HG03469 (cell line): ENCODE data around the gene DUSP18.
"Not testable (repeated sequence)": the region's sequence is repeated elsewhere in the genome, so short reads cannot be mapped to it uniquely, and the experiment has no call there.

Experiments used
- ATAC-seq: cut with Tn5 transposase; IDR thresholded peaks from one replicate; pipeline ENCODE4 v1.9.1; 2021; ENCODE audit warnings: mild to moderate bottlenecking, moderate library complexity, moderate number of reproducible peaks; ENCODE audit not compliant: unreplicated experiment

The DUSP18 gene

DNA sequence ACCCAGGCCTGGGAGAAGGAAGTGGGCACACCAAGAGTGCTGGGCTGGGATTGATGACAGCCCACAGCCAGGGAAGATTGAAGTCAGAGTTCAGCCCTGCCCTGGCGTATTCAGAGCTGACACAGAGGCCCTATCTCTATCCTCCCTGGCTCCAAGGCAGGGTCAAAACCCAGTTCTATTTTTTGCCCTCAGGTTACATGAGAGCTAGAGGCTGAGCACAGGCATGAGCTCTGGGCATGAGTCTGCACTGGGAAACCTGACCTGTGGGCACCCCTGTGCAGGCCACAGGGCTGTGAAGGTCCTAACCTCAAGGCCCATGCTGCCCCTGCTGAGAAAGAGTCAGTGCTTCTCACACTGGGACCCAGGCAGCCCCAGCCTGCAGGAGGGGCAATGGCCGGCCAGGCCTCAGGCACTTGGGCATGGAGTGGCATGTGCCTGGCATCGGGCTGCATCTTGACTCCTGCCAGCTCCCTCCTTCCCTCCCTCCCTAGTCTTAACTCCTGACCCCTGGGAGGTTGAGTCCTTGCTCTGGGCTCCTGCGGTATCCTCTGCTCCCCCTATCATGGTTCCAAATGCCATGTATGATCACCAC is 26.7 kb downstream of the DUSP18 start:
- no peak for ATAC-seq

DNA sequence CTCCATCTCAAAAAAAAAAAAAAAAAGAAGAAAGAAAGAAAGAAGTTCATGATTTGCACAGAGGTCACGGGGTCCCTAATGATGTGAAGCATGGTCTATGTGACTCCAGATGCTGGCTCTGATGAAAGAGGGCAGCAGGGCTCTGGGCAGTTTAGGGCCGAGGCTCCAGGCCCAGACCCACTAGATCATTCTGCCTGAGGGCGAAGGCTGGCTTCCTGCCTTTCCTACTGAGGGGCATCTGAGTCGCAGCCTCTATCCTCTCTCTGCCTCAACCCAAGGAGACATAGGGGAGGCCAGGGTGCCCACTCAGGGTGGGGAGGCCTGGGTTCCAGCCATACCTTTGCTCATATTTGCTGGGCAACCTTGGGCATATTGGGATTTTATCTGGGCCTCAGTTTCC is 27.3 kb downstream of the DUSP18 start:
- ATAC-seq = no peak

DNA sequence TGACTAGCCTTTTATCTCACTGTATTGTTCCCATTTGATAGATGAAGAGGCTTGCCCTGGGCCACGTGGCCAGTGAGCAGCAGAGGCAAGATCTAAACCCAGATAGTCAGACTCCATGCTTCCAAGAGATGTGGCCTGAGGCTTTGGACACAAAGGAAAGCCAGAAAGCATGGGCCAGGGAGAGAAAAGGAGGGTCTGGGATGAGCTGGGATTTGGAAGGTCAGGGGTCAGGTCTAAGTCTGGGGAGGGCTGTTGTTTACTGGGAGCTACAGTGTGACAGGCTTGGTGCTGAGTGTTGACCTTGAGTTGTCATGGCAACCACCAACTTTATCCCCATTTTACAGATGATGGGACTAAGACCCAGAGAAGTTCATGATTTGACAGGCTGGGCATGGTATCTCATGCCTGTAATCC is 30.0 kb downstream of the DUSP18 start:
- no peak for ATAC-seq

GRCh38 chr22:30636226-30637077 is 31.2 kb downstream of the DUSP18 start:
- no peak for ATAC-seq

GRCh38 chr22:30635273-30636225 is 32.1 kb downstream of the DUSP18 start, which contains the start of gene SLC35E4:
TSS of gene SLC35E4 (plus strand) at chr22:30635781. CDS start at chr22:30636451, 670 bp downstream.
- ATAC-seq = peak; percentile 29

GRCh38 chr22:30634471-30635233 is 33.0 kb downstream of the DUSP18 start:
- ATAC-seq = no peak

DNA sequence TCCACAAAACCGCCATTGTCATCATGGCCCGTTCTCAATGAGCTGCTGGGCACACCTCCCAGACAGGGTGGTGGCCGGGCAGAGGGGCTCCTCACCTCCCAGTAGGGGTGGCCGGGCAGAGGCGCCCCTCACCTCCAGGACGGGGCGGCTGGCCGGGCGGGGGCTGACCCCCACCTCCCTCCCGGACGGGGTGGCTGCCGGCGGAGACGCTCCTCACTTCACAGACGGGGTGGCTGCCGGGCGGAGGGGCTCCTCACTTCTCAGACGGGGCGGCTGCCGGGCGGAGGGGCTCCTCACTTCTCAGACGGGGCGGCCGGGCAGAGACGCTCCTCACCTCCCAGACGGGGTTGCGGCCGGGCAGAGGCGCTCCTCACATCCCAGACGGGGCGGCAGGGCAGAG is 36.2 kb downstream of the DUSP18 start:
- not testable (repeated sequence) for ATAC-seq

GRCh38 chr22:30628491-30628890 is 39.2 kb downstream of the DUSP18 start:
- ATAC-seq = no peak

DNA sequence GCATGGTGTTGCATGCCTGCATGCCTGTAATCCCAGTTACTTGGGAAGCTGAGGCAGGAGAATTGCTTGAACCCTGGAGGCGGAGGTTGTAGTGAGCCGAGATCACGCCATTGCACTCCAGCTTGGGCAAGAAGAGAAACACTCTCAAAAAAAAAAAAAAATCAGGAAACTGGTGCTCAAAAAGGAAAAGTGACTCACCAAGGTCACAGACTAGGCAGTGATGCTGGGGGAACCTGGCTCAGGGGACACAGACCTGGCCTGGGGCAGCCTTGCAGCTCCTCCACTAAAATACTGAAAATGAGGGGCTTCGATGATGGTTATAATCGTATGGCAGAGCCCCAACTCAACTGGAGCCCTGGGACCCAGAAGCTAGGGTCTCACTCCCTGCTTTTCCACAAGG is 40.2 kb downstream of the DUSP18 start:
- no peak for ATAC-seq

DNA sequence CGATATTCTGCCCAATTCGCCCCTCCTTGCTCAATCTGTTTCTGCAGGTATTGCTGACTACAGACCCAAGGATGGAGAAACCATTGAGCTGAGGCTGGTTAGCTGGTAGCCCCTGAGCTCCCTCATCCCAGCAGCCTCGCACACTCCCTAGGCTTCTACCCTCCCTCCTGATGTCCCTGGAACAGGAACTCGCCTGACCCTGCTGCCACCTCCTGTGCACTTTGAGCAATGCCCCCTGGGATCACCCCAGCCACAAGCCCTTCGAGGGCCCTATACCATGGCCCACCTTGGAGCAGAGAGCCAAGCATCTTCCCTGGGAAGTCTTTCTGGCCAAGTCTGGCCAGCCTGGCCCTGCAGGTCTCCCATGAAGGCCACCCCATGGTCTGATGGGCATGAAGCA is 41.3 kb downstream of the DUSP18 start:
- no peak for ATAC-seq

DNA sequence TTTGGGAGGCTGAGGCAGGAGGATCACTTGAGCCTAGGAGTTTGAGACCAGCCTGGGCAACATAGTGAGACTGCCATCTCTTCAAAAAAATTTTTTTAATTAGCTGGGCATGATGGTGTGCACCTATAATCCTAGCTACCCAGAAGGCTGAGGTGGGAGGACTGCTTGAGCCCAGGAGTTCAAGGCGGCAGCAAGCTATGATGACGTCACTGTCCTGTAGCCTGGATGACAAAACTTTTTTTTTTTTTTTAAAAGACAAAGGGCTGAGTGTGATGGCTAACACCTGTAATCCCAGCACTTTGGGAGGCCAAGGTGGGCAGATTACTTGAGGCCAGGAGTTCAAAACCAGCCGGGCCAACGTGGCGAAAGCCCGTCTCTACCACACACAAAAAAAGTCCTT is 47.8 kb downstream of the DUSP18 start:
- ATAC-seq = not testable (repeated sequence)

- ATAC-seq = no peak
Measured at GRCh38 chr22:30617819-30618218, 49.9 kb downstream of the DUSP18 start.

- no peak for ATAC-seq
Measured at GRCh38 chr22:30615543-30615954, 52.1 kb downstream of the DUSP18 start.

GRCh38 chr22:30614879-30615278 is 52.8 kb downstream of the DUSP18 start:
- ATAC-seq = no peak

GRCh38 chr22:30614268-30614667 is 53.4 kb downstream of the DUSP18 start:
- ATAC-seq = no peak

- no peak for ATAC-seq
Measured at GRCh38 chr22:30612789-30613188, 54.9 kb downstream of the DUSP18 start.
